Epithelial cell of esophagus (primary cell): ENCODE results near the gene EPS8.
A peak's percentile ranks its signal among the peaks of the same experiment; 100 is the strongest.

ENCODE experiments used
- DNase-seq: peaks from one replicate; pipeline ENCODE4 v3.0.0; 2010; ENCODE audit warnings: low read depth
- H3K4me3 ChIP-seq: 2 replicates; pipeline ENCODE4 v1.5.1; 2011; ENCODE audit warnings: mild to moderate bottlenecking, low read length, control low read depth
- CTCF ChIP-seq: IDR thresholded peaks from 2 replicates; pipeline ENCODE4 v1.5.1; 2011; ENCODE audit warnings: low read depth, mild to moderate bottlenecking, low read length, control low read depth, inconsistent platforms; ENCODE audit not compliant: insufficient read depth; ENCODE audit errors: missing control alignments

The EPS8 gene

GRCh38 chr12:15599266-15600037 is 189.7 kb downstream of the EPS8 start:
- no peak overlapping the region for H3K4me3 ChIP-seq
- DNase-seq, result peak; percentile 64
- TF ChIP-seq CTCF, result no peak

GRCh38 chr12:15597125-15597830 is 191.9 kb downstream of the EPS8 start:
- H3K4me3 ChIP-seq, result no peak overlapping the region
- no peak for DNase-seq
- no peak for TF ChIP-seq CTCF

GRCh38 chr12:15596174-15596573 is 193.0 kb downstream of the EPS8 start:
- no peak for TF ChIP-seq CTCF
- DNase-seq, result no peak
- H3K4me3 ChIP-seq, result no peak overlapping the region

GRCh38 chr12:15592934-15593333 is 196.3 kb downstream of the EPS8 start:
- H3K4me3 ChIP-seq, result no peak overlapping the region
- TF ChIP-seq CTCF, result no peak
- no peak for DNase-seq

- DNase-seq, result no peak
- no peak for TF ChIP-seq CTCF
- H3K4me3 ChIP-seq, result no peak overlapping the region
These were observed 197.4 kb downstream of the EPS8 start for GRCh38 chr12:15591811-15592210.

GRCh38 chr12:15590180-15590826 is 198.9 kb downstream of the EPS8 start:
- DNase-seq, result peak; percentile 77
- H3K4me3 ChIP-seq, result peak overlapping the region; percentile 25
- TF ChIP-seq CTCF, result peak; percentile 92
